Measurements from ENCODE around the gene SCN9A. TPM values are rescaled to one million over a fixed set of nuclear protein-coding genes. Genes with fewer than 3 reads are reported as not detected.

SCN9A gene
- total and polyA plus RNA-seq, 9 of the 15 experiments (the other 6 are each of a cell fraction or from before 2014, with no cell fraction given) = 1.4 to 22.8 (median 7.1) TPM

GRCh38 chr2:166375736-166376487 lies at the start of gene SCN9A (continued):
- TF ChIP-seq, protein P1, sequence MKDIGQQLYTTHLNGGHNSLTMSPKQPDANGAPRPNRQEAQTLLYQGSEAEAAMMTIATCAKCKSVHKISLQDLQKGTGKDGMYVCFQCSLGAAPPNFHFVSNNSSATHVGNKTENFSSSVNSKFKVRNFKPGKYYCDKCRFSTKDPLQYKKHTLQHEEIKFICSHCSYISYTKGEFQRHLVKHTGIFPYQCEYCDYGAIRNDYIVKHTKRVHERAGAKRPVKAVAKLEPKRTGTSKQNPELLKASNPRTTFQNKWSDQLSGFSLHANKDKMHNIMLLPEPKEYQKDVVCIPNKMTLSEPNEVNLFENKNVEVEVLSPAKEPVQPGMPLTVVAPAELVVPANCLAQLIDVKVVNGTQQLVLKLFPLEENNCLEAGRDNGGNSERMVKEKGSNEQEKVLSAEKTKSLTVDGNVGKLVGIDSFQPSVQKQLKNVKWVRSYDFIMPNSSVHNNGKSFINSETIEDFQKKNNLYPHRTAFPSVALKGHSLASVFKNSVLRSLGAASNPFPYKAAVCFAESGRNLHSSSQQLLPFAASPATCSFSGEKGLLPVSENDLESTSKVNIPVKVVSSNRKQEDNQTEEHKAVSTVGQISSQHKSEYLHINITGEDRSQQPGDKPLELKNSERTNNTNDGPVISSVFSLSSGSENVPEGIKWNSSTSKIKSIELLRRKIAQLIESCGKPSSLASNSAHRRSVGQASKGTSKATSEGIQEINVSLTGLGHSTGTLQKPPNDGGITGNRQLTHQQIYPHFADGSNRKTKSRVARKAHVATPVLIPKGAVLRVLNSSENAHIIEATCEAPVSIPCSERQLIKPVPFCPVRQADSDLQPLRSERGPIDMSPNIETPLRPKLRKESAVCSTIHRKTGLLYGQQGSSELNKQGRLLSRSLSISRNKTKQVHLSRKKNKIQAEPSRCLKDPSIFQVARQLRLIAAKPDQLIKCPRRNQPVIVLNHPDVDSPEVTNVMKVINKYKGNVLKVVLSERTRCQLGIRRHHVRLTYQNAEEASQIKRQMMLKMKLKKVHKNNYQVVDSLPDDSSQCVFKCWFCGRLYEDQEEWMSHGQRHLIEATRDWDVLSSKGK (CRISPR knock-in tag; IDR thresholded peaks at IDR 0.05) = no peak
- TF ChIP-seq CEBPB (tag; IDR thresholded peaks at IDR 0.05) = no peak; the same call in 1 of the 2 replicates
- no peak for TF ChIP-seq EWSR1 (IDR thresholded peaks at IDR 0.05; ENCODE audit: borderline replicate concordance, low read depth, partially characterized antibody)
- TF ChIP-seq ZKSCAN1 (IDR thresholded peaks at IDR 0.05; ENCODE audit: low read depth, low read length) = peak; percentile 70; the same call in 1 of the 2 replicates
- TF ChIP-seq HNRNPK (IDR thresholded peaks at IDR 0.05; ENCODE audit: low read depth, low read length, poor library complexity, severe bottlenecking) = peak; percentile 49
- TF ChIP-seq MAX (CRISPR knock-in tag; IDR thresholded peaks at IDR 0.05) = peak; percentile 73; the same call in 1 of the 2 replicates
- peak; percentile 91 for TF ChIP-seq ZSCAN29 (IDR thresholded peaks at IDR 0.05)
- TF ChIP-seq TCFL5 (CRISPR knock-in tag; conservative IDR thresholded peaks at IDR 0.05) = no peak
- peak; percentile 43; the same call in 1 of the 2 replicates for TF ChIP-seq XRCC5 (IDR thresholded peaks at IDR 0.05; ENCODE audit: low read depth, low read length)
- no peak for TF ChIP-seq NR4A1 (CRISPR knock-in tag; IDR thresholded peaks at IDR 0.05)
- TF ChIP-seq NR4A1 (tag; IDR thresholded peaks at IDR 0.05) = peak; percentile 65; the same call in 1 of the 2 replicates
- TF ChIP-seq NELFE (IDR thresholded peaks at IDR 0.05; ENCODE audit: insufficient read depth, insufficient read length) = no peak
- TF ChIP-seq ZNF75A (CRISPR knock-in tag; IDR thresholded peaks at IDR 0.05) = no peak
- TF ChIP-seq, protein P2, sequence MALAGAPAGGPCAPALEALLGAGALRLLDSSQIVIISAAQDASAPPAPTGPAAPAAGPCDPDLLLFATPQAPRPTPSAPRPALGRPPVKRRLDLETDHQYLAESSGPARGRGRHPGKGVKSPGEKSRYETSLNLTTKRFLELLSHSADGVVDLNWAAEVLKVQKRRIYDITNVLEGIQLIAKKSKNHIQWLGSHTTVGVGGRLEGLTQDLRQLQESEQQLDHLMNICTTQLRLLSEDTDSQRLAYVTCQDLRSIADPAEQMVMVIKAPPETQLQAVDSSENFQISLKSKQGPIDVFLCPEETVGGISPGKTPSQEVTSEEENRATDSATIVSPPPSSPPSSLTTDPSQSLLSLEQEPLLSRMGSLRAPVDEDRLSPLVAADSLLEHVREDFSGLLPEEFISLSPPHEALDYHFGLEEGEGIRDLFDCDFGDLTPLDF (CRISPR knock-in tag; IDR thresholded peaks at IDR 0.05) = no peak; the same call in 1 of the 2 replicates
- TF ChIP-seq C11orf30 (IDR thresholded peaks at IDR 0.05; ENCODE audit: low read depth) = peak; percentile 48; the same call in 1 of the 2 replicates
- no peak for TF ChIP-seq NR2F6 (CRISPR knock-in tag; IDR thresholded peaks at IDR 0.05)
- no peak for TF ChIP-seq E2F3 (CRISPR knock-in tag; IDR thresholded peaks at IDR 0.05)
- TF ChIP-seq RB1 (IDR thresholded peaks at IDR 0.05; ENCODE audit: low read depth) = peak; percentile 41
- peak; percentile 88; the same call in 1 of the 2 replicates for TF ChIP-seq ELF4 (CRISPR knock-in tag; IDR thresholded peaks at IDR 0.05)
- no peak for TF ChIP-seq ID3 (CRISPR knock-in tag; IDR thresholded peaks at IDR 0.05)
- TF ChIP-seq ID3 (tag; IDR thresholded peaks at IDR 0.05) = no peak
- TF ChIP-seq SUPT5H (IDR thresholded peaks at IDR 0.05) = peak; percentile 67
- TF ChIP-seq CCNT2 (IDR thresholded peaks at IDR 0.05; ENCODE audit: borderline replicate concordance, extremely low read depth, insufficient read length, low read depth, low read length) = peak; percentile 92
